Astrocyte of the cerebellum (primary cell): ENCODE measurements around the gene C12orf42.
"Not testable (repeated sequence)": the region's sequence is repeated elsewhere in the genome, so short reads cannot be mapped to it uniquely, and the experiment has no call there.

ENCODE experiments used
- DNase-seq: peaks from one replicate; pipeline ENCODE4 v3.0.0-alpha.2; 2011; ENCODE audit warnings: low read depth
- H3K4me3 ChIP-seq: 2 replicates; pipeline ENCODE4 v1.5.1; 2011; ENCODE audit warnings: mild to moderate bottlenecking, low read depth, low read length, moderate library complexity
- in situ Hi-C: cut with HindIII; loops from 2 replicates; pipeline ENCODE4 v1.10.0; 2017; ENCODE audit warnings: low sequenced_read_pairs
- TF ChIP-seq, protein P1 (sequence below): IDR thresholded peaks from 2 replicates; pipeline ENCODE4 v1.5.1; 2012; ENCODE audit warnings: low read length, low read depth, moderate library complexity, mild to moderate bottlenecking; ENCODE audit errors: missing control alignments

C12orf42 gene

DNA sequence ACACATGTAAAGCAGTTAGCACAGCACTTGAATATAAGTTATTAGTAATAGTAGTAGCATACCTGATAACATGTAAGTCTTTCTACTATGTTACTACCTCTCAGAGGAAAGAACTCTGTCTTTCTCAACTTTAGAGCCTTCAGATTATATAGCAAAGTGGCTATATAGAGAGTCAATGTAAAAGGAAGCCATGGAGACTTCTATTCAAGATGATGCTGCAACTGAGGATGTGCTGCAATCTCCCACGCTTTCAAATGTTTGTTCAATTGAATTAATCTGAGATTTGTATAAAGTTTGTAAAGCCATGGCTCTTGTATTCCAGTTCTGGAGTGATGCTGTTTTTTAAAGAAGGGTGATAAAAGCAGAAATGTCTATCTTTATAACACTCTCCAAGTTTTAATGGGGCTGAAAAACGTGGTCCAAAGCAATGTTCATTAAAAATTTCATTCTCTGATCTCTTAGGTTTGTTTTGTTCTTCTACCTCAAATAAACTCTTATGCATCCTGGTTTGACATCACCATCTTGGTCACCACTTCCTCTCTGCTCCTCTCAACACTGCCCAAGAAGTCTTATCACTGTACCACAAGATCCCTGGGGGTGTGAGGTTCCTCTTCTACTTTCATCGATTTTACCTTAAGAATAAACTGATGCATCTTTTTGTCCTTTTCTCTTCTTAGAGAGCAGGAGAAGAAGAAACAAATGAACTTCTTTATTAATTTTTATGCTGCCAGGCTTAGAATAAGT is 40.6 kb downstream of the C12orf42 start:
- TF ChIP-seq, protein P1, sequence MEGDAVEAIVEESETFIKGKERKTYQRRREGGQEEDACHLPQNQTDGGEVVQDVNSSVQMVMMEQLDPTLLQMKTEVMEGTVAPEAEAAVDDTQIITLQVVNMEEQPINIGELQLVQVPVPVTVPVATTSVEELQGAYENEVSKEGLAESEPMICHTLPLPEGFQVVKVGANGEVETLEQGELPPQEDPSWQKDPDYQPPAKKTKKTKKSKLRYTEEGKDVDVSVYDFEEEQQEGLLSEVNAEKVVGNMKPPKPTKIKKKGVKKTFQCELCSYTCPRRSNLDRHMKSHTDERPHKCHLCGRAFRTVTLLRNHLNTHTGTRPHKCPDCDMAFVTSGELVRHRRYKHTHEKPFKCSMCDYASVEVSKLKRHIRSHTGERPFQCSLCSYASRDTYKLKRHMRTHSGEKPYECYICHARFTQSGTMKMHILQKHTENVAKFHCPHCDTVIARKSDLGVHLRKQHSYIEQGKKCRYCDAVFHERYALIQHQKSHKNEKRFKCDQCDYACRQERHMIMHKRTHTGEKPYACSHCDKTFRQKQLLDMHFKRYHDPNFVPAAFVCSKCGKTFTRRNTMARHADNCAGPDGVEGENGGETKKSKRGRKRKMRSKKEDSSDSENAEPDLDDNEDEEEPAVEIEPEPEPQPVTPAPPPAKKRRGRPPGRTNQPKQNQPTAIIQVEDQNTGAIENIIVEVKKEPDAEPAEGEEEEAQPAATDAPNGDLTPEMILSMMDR = no peak
- in situ Hi-C loops = no loop called here
- no peak for DNase-seq
- H3K4me3 ChIP-seq = no peak overlapping the region

DNA sequence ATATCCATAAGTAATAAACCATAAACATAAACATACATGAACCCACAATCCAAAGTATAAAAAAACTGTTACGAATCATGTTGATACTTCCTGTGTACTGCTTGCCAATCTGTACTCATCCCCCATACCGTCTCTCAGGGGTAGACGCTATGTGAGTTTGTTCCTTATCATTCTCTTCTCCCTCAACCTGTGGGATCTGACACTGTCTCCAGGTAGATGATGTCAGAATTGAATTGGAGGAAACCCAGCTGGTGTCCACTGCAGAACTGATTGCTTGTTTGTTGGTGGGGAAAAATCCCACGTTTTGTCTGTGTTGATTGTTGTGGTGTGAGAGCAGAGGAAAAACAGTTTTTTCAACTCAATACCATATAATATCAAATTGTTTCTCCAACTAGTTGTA is 50.8 kb downstream of the C12orf42 start:
- in situ Hi-C loops = no loop called here
- no peak for DNase-seq
- H3K4me3 ChIP-seq = no peak overlapping the region
- TF ChIP-seq, protein P1 = no peak

DNA sequence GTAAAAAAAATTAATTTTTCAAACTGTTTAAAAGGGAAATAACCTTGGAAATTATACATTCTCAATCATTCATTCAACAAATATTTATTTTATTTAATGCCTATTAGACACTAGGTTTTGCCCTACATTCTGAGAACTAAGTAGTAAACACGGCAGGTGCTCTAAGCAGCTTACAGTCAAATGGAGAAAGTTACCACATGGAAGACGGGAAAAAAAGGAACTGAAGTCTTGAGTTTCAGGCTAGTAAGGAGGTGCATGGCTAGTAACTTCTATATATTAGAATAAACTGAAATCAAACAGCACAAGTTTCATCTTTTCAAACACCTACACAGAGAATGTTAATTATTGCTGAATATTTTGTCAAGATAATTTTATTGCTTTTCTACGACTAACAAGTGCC is 52.9 kb downstream of the C12orf42 start:
- H3K4me3 ChIP-seq = no peak overlapping the region
- DNase-seq = no peak
- in situ Hi-C loops = no loop called here
- TF ChIP-seq, protein P1 = no peak

DNA sequence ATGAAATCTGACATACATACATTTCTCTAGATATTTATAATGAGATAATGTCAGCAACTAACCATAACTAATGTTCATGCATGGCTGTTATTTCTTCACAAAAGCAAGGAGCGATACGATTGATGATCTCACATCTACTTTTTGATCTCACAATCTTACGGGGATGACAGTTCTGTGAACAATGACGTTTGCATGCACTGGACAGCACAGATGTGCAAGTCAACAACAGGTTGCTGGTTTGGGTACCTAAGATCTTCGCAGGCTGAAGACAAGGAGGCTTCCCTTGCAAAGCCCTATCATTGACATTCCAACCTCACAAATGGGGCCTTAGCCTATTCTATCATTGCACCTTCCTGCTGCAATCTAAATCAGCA is 53.6 kb downstream of the C12orf42 start:
- TF ChIP-seq, protein P1 = no peak
- in situ Hi-C loops = no loop called here
- no peak overlapping the region for H3K4me3 ChIP-seq
- no peak for DNase-seq

DNA sequence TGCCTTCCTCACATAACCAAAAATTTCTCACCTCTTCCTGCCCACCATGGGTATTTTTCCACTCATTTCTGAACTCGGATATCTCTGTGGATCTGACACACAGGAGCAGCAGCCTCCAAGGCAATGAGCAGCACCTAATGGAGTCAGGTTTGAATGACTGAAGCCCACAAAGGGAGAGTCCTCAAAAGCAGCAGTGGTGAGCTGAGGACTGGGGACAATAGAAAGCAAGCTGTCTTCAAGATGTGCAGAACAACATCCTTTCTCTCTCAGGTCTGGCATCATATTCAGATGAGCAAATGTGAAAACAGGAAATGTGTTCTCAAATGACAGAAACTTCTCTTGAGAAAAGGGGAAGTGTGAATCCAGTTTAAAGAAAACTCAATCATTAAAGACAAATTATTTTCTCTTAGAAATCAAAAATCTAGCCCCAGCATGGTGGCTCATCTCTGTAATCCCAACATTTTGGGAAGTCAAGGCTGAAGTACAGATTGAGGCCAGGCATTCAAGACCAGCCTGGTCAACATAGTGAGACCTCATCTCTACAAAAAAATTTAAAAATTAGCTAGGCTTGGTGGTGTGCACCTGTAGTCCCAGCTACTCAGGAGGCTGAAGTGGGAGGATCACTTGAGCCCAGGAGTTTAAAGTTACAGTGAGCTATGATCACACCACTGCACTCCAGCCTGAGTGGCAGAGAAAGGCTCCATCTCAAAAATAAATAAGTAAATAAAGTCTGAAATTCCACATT is 54.2 kb downstream of the C12orf42 start:
- TF ChIP-seq, protein P1 = no peak
- no peak for DNase-seq
- in situ Hi-C loops = no loop called here
- no peak overlapping the region for H3K4me3 ChIP-seq

DNA sequence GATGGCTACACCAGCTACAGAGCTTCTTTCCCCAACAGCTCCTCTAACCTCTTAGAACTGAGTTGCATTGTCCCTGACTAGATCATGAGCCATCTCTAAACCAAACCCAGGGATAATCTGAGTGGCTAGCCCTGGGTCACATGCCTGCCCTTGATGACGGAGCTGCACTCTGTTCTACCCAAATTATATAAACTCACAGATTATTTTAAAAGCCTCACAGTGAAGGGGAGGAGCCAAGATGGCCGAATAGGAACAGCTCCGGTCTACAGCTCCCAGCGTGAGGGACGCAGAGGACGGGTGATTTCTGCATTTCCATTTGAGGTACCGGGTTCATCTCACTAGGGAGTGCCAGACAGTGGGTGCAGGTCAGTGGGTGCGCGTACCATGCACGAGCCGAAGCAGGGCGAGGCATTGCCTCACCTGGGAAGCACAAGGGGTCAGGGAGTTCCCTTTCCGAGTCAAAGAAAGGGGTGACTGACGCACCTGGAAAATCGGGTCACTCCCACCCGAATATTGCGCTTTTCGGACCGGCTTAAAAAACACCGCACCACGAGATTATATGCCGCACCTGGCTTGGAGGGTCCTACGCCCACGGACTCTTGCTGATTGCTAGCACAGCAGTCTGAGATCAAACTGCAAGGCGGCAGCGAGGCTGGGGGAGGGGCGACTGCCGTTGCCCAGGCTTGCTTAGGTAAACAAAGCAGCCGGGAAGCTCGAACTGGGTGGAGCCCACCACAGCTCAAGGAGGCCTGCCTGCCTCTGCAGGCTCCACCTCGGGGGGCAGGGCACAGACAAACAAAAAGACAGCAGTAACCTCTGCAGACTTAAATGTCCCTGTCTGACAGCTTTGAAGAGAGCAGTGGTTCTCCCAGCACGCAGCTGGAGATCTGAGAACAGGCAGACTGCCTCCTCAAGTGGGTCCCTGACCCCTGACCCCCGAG is 61.3 kb downstream of the C12orf42 start:
- in situ Hi-C loops, H3K4me3 ChIP-seq, DNase-seq: not testable (repeated sequence)
